ENCODE measurements around the gene NWD2.

GRCh38 chr4:37430718-37431416, 186.3 kb downstream of the NWD2 start:
- TF ChIP-seq TAF1 (IDR thresholded peaks at IDR 0.05; ENCODE audit: low read depth) (no peak), CTCF (IDR thresholded peaks at IDR 0.05; ENCODE audit: poor library complexity, severe bottlenecking) (no peak), REST (IDR thresholded peaks at IDR 0.05; ENCODE audit: borderline replicate concordance) (no peak), SMC3 (conservative IDR thresholded peaks at IDR 0.05; ENCODE audit: poor library complexity) (no peak)
